ENCODE data around the gene HS3ST3B1.

HS3ST3B1 gene

DNA sequence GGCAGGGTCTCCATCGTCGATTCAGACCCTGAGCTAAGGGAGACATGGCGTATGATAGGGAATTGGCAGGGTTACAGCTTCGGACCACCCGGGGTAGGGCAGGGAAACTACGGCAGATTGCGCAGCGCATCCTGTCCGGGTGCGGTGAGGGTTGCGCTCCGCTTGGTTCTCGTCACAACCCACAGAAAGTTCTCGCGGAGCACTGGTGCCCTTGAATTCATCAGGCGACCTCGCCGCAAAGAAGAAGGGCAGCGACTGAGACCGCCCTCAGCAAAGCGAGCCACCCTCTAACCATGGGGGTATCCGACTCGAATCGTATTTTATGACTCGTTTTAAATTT, 1.2 kb downstream of the HS3ST3B1 start:
- peak; percentile 54 for DNase-seq (ENCODE audit: low spot score)
- TF ChIP-seq, protein P1, sequence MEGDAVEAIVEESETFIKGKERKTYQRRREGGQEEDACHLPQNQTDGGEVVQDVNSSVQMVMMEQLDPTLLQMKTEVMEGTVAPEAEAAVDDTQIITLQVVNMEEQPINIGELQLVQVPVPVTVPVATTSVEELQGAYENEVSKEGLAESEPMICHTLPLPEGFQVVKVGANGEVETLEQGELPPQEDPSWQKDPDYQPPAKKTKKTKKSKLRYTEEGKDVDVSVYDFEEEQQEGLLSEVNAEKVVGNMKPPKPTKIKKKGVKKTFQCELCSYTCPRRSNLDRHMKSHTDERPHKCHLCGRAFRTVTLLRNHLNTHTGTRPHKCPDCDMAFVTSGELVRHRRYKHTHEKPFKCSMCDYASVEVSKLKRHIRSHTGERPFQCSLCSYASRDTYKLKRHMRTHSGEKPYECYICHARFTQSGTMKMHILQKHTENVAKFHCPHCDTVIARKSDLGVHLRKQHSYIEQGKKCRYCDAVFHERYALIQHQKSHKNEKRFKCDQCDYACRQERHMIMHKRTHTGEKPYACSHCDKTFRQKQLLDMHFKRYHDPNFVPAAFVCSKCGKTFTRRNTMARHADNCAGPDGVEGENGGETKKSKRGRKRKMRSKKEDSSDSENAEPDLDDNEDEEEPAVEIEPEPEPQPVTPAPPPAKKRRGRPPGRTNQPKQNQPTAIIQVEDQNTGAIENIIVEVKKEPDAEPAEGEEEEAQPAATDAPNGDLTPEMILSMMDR (IDR thresholded peaks at IDR 0.05; ENCODE audit: extremely low read depth, insufficient read depth, missing control alignments): no peak
- in situ Hi-C loops (cut with MboI; ENCODE audit: low pct_unique_long_range_greater_than_20kb, low sequenced_read_pairs, unreplicated experiment): loop anchor here (25.0 kb wide), 1 partner anchor 715 kb away; no protein-coding TSS in a partner anchor

DNA sequence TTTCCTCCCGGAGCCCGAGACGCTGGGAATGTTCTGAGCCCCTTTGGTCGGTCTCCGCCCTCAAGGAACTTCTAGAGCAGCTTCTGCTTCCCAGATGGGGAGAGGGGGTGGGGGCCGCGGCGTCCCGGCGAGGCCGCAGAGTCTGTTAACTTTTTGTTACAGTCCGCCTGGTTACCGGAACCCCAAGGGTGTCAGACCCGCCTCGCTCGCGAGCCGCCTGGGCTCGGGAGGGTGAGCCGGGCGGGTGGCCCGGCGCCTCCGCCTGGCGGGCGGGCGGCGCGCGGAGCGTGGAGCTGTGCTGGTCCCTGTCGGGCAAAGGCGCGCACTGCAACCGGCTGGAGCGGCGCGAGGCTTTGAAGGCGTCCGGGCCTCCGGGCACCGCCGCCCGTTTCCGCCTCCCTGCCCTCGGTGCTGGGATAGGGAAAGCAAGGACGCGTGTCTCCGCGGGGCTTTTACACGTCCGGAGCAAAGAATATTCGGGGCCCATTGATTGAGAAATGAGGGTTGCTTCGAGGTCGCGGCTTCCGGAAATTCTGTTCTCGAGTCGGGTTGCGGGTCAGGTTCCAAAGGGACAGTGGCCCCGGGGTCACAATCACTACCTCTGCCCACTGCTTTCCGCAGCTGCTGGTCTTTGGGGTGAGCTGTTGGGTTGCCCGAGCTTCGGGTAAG, 1.7 kb downstream of the HS3ST3B1 start:
- peak; percentile 89 for DNase-seq (ENCODE audit: low spot score)
- TF ChIP-seq, protein P1 (IDR thresholded peaks at IDR 0.05; ENCODE audit: extremely low read depth, insufficient read depth, missing control alignments): peak; percentile 86
- in situ Hi-C loops (cut with MboI; ENCODE audit: low pct_unique_long_range_greater_than_20kb, low sequenced_read_pairs, unreplicated experiment): loop anchor here (25.0 kb wide), 1 partner anchor 715 kb away; no protein-coding TSS in a partner anchor

DNA sequence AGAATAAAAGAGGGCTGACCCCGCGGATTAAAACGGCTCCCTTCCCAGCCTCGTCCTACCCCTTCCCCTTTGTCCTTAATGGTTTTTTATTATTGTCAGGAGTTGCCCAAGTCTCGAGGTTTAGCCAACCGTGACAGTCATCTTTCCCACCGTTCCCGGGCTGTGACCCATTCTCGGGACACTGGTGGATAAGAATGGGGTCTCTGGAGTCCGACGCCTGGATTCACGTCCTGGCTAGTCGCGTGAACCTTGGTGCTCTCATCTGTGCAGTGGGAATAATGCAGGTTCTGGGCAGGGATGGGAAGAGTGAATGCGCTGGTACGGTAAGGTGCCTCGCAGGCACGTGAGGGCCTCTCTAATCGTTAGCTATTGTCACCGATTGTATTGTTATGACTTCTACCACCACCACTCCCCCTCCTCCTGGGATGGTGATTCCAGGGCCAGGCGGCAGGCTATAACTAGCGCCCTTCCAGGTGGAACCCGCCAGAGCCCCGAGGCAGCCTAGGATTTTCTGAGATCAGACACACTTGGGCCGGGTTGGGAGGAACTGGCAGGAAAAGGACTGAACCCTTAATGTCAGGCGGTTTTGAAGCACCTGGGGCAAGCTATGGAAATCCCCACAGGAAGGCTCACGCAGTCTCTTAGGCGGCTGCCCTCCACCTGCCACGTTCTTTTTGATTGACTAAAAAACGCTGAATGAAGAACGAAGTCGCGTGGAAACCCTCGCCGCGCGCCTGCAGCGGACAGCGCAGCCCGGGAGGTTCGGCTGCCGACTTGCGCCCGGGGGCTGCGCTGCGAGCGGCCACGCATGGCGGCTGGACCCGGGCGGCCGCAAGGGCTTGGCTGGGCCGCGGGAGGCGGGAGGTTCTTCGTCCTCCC, 2.7 kb downstream of the HS3ST3B1 start:
- TF ChIP-seq, protein P1 (IDR thresholded peaks at IDR 0.05; ENCODE audit: extremely low read depth, insufficient read depth, missing control alignments): no peak
- DNase-seq (ENCODE audit: low spot score): no peak
- in situ Hi-C loops (cut with MboI; ENCODE audit: low pct_unique_long_range_greater_than_20kb, low sequenced_read_pairs, unreplicated experiment): loop anchor here (25.0 kb wide), 1 partner anchor 716 kb away; no protein-coding TSS in a partner anchor

DNA sequence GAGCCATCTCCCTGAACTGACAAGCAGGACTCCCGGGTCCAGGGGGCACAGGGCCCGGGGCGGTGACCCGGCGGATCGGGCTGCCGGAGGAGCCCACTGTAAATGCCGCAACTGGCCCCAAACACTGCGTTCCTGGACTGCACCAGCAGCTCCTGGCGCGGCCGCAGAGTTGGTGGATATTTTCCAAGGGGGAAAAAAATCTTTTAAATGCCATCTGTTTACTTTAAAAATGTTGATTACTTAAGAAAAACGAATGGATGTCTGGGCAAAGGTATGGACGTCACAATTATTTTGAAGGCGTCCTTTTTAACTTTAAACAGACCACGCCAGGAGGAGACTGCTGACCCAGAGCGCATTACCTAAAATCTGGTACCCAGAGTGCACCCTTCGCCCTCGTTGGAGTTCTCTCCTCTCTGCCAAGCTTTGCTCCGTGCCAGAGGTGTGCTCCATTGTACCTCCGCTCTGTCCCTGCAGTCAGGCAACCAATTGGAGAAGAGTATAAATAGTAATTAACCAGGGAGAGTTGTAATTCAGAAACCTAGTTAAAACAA, 3.4 kb downstream of the HS3ST3B1 start:
- no peak for DNase-seq (ENCODE audit: low spot score)
- TF ChIP-seq, protein P1 (IDR thresholded peaks at IDR 0.05; ENCODE audit: extremely low read depth, insufficient read depth, missing control alignments): no peak
- in situ Hi-C loops (cut with MboI; ENCODE audit: low pct_unique_long_range_greater_than_20kb, low sequenced_read_pairs, unreplicated experiment): loop anchor here (25.0 kb wide), 1 partner anchor 717 kb away; no protein-coding TSS in a partner anchor

DNA sequence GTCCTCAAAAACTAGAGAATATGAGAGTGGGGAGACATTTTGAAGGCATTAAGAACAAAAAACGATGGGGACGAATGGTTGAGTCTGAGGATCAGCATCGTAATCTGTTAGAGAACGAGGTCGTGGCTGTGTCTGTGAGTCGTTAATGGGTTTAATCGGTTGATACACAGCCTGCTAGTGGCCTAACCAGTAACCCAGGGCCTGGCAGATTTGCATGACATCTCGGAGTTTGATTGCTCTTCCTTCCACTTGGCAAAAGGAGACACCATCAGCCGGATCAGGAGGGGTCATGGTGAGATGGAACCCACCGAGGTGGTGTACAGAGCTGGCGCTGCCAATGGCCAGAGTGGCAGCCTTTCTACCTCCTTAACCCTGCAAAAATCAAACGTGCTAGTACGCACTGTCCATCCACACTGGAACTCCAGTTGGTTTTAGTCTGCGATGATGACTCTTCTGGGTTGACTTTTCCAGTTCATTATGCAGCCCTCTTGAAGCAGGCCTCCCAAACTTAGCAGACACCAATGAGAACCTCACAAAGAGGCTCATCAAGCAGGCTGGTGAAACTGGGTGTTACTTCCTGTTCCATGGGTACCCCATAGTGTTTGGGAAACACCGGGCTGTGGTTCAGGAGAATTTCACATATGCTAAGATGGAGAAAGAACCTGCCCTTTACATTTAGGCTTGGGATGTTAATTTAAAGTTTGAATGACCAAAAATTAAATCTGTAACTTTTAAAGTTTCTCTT, 4.1 kb downstream of the HS3ST3B1 start:
- DNase-seq (ENCODE audit: low spot score): no peak
- TF ChIP-seq, protein P1 (IDR thresholded peaks at IDR 0.05; ENCODE audit: extremely low read depth, insufficient read depth, missing control alignments): no peak

More for the DNA sequence above, 4.1 kb downstream of the HS3ST3B1 start:
- in situ Hi-C loops (cut with MboI; ENCODE audit: low pct_unique_long_range_greater_than_20kb, low sequenced_read_pairs, unreplicated experiment): loop anchor here (25.0 kb wide), 1 partner anchor 718 kb away; no protein-coding TSS in a partner anchor
